Stomach (tissue), 4 donors: ENCODE data around the gene TSKS.

Experiments
- EP300 ChIP-seq: sonication (generic); formaldehyde crosslinking; IDR thresholded peaks from one replicate; pipeline ENCODE4 v1.6.1; 2017; ENCODE audit warnings: antibody characterized with exemption
- POLR2A ChIP-seq, 4 donors: fragments of 450-650 bp; IDR thresholded peaks; one replicate each; pipeline ENCODE4 v1.6.1; 2016; ENCODE audit warnings: antibody characterized with exemption in 4 of 4, control low read depth in 2 of 4, mild to moderate bottlenecking in 1 of 4, moderate library complexity in 1 of 4
- TF ChIP-seq, protein P1 (sequence below), 7 experiments: fragments of 450-650 bp in 4 of 7; fragments of 200-600 bp in 3 of 7; sonication (generic) in 3 of 7; IDR thresholded peaks; one replicate each; pipeline ENCODE4 v1.5.1; 2016 to 2019; ENCODE audit warnings: antibody characterized with exemption in 7 of 7, control low read depth in 2 of 7, mild to moderate bottlenecking in 1 of 7

DNA sequence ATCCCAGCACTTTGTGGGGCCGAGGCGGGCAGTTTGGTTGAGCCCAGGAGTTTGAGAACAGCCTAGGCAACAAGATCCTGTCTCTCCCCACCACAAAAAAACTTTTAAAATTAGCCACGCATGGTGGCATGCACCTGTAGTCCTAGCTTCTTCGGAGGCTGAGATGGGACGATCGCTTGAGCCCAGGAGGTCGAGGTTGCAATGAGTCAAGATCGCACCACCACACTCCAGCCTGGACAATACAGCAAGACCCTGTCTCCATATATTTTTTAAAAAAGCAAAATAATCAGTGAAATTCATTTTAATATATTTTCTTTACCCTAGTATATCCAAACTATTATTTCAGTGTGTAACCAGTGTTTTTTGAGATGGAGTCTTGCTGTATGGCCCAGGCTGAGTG is 11.9 kb upstream of the TSKS start:
- no peak for TF ChIP-seq POLR2A (IDR thresholded peaks at IDR 0.05)
- TF ChIP-seq, protein P1, sequence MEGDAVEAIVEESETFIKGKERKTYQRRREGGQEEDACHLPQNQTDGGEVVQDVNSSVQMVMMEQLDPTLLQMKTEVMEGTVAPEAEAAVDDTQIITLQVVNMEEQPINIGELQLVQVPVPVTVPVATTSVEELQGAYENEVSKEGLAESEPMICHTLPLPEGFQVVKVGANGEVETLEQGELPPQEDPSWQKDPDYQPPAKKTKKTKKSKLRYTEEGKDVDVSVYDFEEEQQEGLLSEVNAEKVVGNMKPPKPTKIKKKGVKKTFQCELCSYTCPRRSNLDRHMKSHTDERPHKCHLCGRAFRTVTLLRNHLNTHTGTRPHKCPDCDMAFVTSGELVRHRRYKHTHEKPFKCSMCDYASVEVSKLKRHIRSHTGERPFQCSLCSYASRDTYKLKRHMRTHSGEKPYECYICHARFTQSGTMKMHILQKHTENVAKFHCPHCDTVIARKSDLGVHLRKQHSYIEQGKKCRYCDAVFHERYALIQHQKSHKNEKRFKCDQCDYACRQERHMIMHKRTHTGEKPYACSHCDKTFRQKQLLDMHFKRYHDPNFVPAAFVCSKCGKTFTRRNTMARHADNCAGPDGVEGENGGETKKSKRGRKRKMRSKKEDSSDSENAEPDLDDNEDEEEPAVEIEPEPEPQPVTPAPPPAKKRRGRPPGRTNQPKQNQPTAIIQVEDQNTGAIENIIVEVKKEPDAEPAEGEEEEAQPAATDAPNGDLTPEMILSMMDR (IDR thresholded peaks at IDR 0.05) = no peak
- TF ChIP-seq EP300 = no peak
